ENCODE measurements around the gene SNX25.
A peak's percentile ranks its signal among the peaks of the same experiment; 100 is the strongest.
"Not testable (repeated sequence)": the region's sequence is repeated elsewhere in the genome, so short reads cannot be mapped to it uniquely, and the experiment has no call there.

The SNX25 gene

GRCh38 chr4:185254434-185254833, 45.0 kb downstream of the SNX25 start:
- no peak for DNase-seq
- intact Hi-C loops (cut with DNase I), result no loop called here

GRCh38 chr4:185255868-185256267, 46.5 kb downstream of the SNX25 start:
- intact Hi-C loops (cut with DNase I), result no loop called here
- DNase-seq, result no peak

- DNase-seq, result no peak
- intact Hi-C loops (cut with DNase I), result no loop called here
Measured at GRCh38 chr4:185256446-185256845, 47.0 kb downstream of the SNX25 start.

- intact Hi-C loops (cut with DNase I), result no loop called here
- DNase-seq, result no peak
Measured at GRCh38 chr4:185257086-185257485, 47.7 kb downstream of the SNX25 start.

GRCh38 chr4:185257694-185258093, 48.3 kb downstream of the SNX25 start:
- intact Hi-C loops (cut with DNase I), result no loop called here
- DNase-seq, result no peak

GRCh38 chr4:185258741-185259140, 49.3 kb downstream of the SNX25 start:
- DNase-seq, result peak in 5 of 42 donors; percentile 19 to 55 (median 23)
- intact Hi-C loops (cut with DNase I), result not testable (repeated sequence)

GRCh38 chr4:185259719-185260118, 50.3 kb downstream of the SNX25 start:
- DNase-seq, result no peak
- intact Hi-C loops (cut with DNase I), result no loop called here

GRCh38 chr4:185261946-185262345, 52.5 kb downstream of the SNX25 start:
- intact Hi-C loops (cut with DNase I), result no loop called here
- DNase-seq, result peak in 1 of 42 donors; percentile 10

GRCh38 chr4:185263419-185263818, 54.0 kb downstream of the SNX25 start:
- intact Hi-C loops (cut with DNase I), result no loop called here

GRCh38 chr4:185265942-185266341, 56.5 kb downstream of the SNX25 start:
- intact Hi-C loops (cut with DNase I), result no loop called here
- no peak for DNase-seq

More at GRCh38 chr4:185263419-185263818, 54.0 kb downstream of the SNX25 start:
- no peak for DNase-seq

GRCh38 chr4:185269286-185269685, 59.9 kb downstream of the SNX25 start:
- intact Hi-C loops (cut with DNase I), result no loop called here
- DNase-seq, result no peak

- DNase-seq, result no peak
- intact Hi-C loops (cut with DNase I), result no loop called here
Measured at GRCh38 chr4:185270037-185270436, 60.6 kb downstream of the SNX25 start.

- intact Hi-C loops (cut with DNase I), result no loop called here
- no peak for DNase-seq
Measured at GRCh38 chr4:185270885-185271284, 61.5 kb downstream of the SNX25 start.

- DNase-seq, result no peak
- intact Hi-C loops (cut with DNase I), result no loop called here
Measured at GRCh38 chr4:185272245-185272644, 62.8 kb downstream of the SNX25 start.

- intact Hi-C loops (cut with DNase I), result loop anchor here (5.0 kb wide), 1 partner anchor 47 kb away; no protein-coding TSS in a partner anchor
- no peak for DNase-seq
Measured at GRCh38 chr4:185275501-185275900, 66.1 kb downstream of the SNX25 start.

- DNase-seq, result no peak
- intact Hi-C loops (cut with DNase I), result loop anchor here (5.0 kb wide), 1 partner anchor 46 kb away; no protein-coding TSS in a partner anchor
Measured at GRCh38 chr4:185276036-185276435, 66.6 kb downstream of the SNX25 start.

- intact Hi-C loops (cut with DNase I), result loop anchor here (5.0 kb wide), 1 partner anchor 44 kb away; no protein-coding TSS in a partner anchor
- DNase-seq, result no peak
Measured at GRCh38 chr4:185278716-185279115, 69.3 kb downstream of the SNX25 start.

- DNase-seq, result no peak
- intact Hi-C loops (cut with DNase I), result no loop called here
Measured at GRCh38 chr4:185280608-185281007, 71.2 kb downstream of the SNX25 start.

GRCh38 chr4:185282968-185283367, 73.6 kb downstream of the SNX25 start:
- peak in 6 of 42 donors; percentile 17 to 64 (median 44) for DNase-seq
- intact Hi-C loops (cut with DNase I), result no loop called here

- intact Hi-C loops (cut with DNase I), result no loop called here
- DNase-seq, result no peak
Measured at GRCh38 chr4:185283723-185284122, 74.3 kb downstream of the SNX25 start.

- intact Hi-C loops (cut with DNase I), result no loop called here
- DNase-seq, result no peak
Measured at GRCh38 chr4:185285632-185286393, 76.4 kb downstream of the SNX25 start.
